ENCODE results near the gene RPS6KA5. TPM values are rescaled to one million over a fixed set of nuclear protein-coding genes. Genes with fewer than 3 reads are reported as not detected.

Gene RPS6KA5
- total RNA-seq, 1 experiment from 2014 or later, result 24.2 TPM

- ChIA-PET POLR2A (no interaction called here), CTCF (no interaction called here), RAD21 (ENCODE audit: low non-redundant PET in 1 of 2, low total read pairs in 2 of 2, uncharacterized antibody in 2 of 2, unreplicated experiment in 2 of 2) (no interaction called here)
- ATAC-seq, result no peak
- H3K4me2 ChIP-seq (ENCODE audit: low read length), result no peak overlapping the region
- no peaks in the 10 kb centered on the region for H4K20me1 ChIP-seq (ENCODE audit: insufficient read depth)
- intact Hi-C loops (cut with micrococcal nuclease), result no loop called here
- no peak overlapping the region for H3K27ac ChIP-seq (ENCODE audit: low read depth, low read length)
- H3K36me3 ChIP-seq (ENCODE audit: control insufficient read depth in 1 of 2, insufficient read depth in 2 of 2, low read length in 2 of 2), result no peaks in the 10 kb centered on the region
- H3K4me3 ChIP-seq (replicated peaks in 1 of 2; ENCODE audit: low read depth in 1 of 2, low read length in 2 of 2), result no peak overlapping the region
- H2AFZ ChIP-seq (ENCODE audit: low read depth, low read length, poor library complexity, severe bottlenecking), result no peak overlapping the region
- H3K9me3 ChIP-seq (ENCODE audit: control insufficient read depth in 1 of 2, insufficient read depth in 1 of 2, low read depth in 1 of 2, low read length in 2 of 2), result peaks cover 0 to 4% of the 10 kb centered on the region in 2 experiments; a peak in 1 of 4 replicates
- TF ChIP-seq CBX3 (IDR thresholded peaks at IDR 0.05; ENCODE audit: low read depth) (no peak), POLR2AphosphoS5 (IDR thresholded peaks at IDR 0.05; ENCODE audit: low read depth, low read length) (no peak), TCF7L2 (IDR thresholded peaks at IDR 0.05; ENCODE audit: borderline replicate concordance, extremely low read depth, insufficient read depth, insufficient read length) (no peak)
- TF ChIP-seq, protein P1, sequence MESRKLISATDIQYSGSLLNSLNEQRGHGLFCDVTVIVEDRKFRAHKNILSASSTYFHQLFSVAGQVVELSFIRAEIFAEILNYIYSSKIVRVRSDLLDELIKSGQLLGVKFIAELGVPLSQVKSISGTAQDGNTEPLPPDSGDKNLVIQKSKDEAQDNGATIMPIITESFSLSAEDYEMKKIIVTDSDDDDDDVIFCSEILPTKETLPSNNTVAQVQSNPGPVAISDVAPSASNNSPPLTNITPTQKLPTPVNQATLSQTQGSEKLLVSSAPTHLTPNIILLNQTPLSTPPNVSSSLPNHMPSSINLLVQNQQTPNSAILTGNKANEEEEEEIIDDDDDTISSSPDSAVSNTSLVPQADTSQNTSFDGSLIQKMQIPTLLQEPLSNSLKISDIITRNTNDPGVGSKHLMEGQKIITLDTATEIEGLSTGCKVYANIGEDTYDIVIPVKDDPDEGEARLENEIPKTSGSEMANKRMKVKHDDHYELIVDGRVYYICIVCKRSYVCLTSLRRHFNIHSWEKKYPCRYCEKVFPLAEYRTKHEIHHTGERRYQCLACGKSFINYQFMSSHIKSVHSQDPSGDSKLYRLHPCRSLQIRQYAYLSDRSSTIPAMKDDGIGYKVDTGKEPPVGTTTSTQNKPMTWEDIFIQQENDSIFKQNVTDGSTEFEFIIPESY (IDR thresholded peaks at IDR 0.05; ENCODE audit: extremely low read depth, insufficient replicate concordance, low read length), result no peak
- no peak for DNase-seq (ENCODE audit: low read depth, low spot score)
- peaks cover 10 to 16% of the 10 kb centered on the region in 2 experiments for H3K4me1 ChIP-seq (ENCODE audit: control insufficient read depth in 1 of 2, insufficient read depth in 2 of 2, low read length in 2 of 2)
- H3K27me3 ChIP-seq (ENCODE audit: insufficient read depth, low read length), result no peaks in the 10 kb centered on the region
- H3K9ac ChIP-seq (ENCODE audit: low read length), result no peak overlapping the region
- no peaks in the 10 kb centered on the region for H3K9me2 ChIP-seq (ENCODE audit: insufficient read depth)
- no peaks in the 10 kb centered on the region for H3K79me2 ChIP-seq (ENCODE audit: insufficient read depth, low read length)
- no TSS peak for BruUV-seq (replicated peaks)
Measured at GRCh38 chr14:90829677-90830076, 230.8 kb downstream of the RPS6KA5 start.

GRCh38 chr14:90828642-90829487 lies 231.6 kb downstream of the RPS6KA5 start:
- DNase-seq (ENCODE audit: low read depth, low spot score) (no peak), ATAC-seq (0 out of 2 replicates have a peak, but pooled peaks have one; percentile 2)
- Histone ChIP-seq H3K4me3 (replicated peaks in 1 of 2; ENCODE audit: low read depth in 1 of 2, low read length in 2 of 2) (peak overlapping the region in 1 of 2 experiments; percentile 51; a peak in 2 of 4 replicates), H3K27ac (ENCODE audit: low read depth, low read length) (no peak overlapping the region), H3K27me3 (ENCODE audit: insufficient read depth, low read length) (no peaks in the 10 kb centered on the region), H4K20me1 (ENCODE audit: insufficient read depth) (no peaks in the 10 kb centered on the region), H3K9ac (ENCODE audit: low read length) (peak overlapping the region; percentile 59), H3K4me1 (ENCODE audit: control insufficient read depth in 1 of 2, insufficient read depth in 2 of 2, low read length in 2 of 2) (peaks cover 10 to 16% of the 10 kb centered on the region in 2 experiments), H3K4me2 (ENCODE audit: low read length) (peak overlapping the region; percentile 73), H3K9me3 (ENCODE audit: control insufficient read depth in 1 of 2, insufficient read depth in 1 of 2, low read depth in 1 of 2, low read length in 2 of 2) (peaks cover 0 to 4% of the 10 kb centered on the region in 2 experiments; a peak in 2 of 4 replicates), H2AFZ (ENCODE audit: low read depth, low read length, poor library complexity, severe bottlenecking) (peak overlapping the region; percentile 91), H3K79me2 (ENCODE audit: insufficient read depth, low read length) (no peaks in the 10 kb centered on the region), H3K9me2 (ENCODE audit: insufficient read depth) (no peaks in the 10 kb centered on the region), H3K36me3 (ENCODE audit: control insufficient read depth in 1 of 2, insufficient read depth in 2 of 2, low read length in 2 of 2) (no peaks in the 10 kb centered on the region)
- ChIA-PET POLR2A (no interaction called here), RAD21 (ENCODE audit: low non-redundant PET in 1 of 2, low total read pairs in 2 of 2, uncharacterized antibody in 2 of 2, unreplicated experiment in 2 of 2) (no interaction called here), CTCF (no interaction called here)
- intact Hi-C loops (cut with micrococcal nuclease), result no loop called here
- TF ChIP-seq POLR2AphosphoS5 (IDR thresholded peaks at IDR 0.05; ENCODE audit: low read depth, low read length) (no peak), ZFX (IDR thresholded peaks at IDR 0.05) (no peak), ZNF274 (IDR thresholded peaks at IDR 0.05; ENCODE audit: low read depth, low read length) (no peak), CBX3 (IDR thresholded peaks at IDR 0.05; ENCODE audit: low read depth) (no peak)
- TF ChIP-seq, protein P2, sequence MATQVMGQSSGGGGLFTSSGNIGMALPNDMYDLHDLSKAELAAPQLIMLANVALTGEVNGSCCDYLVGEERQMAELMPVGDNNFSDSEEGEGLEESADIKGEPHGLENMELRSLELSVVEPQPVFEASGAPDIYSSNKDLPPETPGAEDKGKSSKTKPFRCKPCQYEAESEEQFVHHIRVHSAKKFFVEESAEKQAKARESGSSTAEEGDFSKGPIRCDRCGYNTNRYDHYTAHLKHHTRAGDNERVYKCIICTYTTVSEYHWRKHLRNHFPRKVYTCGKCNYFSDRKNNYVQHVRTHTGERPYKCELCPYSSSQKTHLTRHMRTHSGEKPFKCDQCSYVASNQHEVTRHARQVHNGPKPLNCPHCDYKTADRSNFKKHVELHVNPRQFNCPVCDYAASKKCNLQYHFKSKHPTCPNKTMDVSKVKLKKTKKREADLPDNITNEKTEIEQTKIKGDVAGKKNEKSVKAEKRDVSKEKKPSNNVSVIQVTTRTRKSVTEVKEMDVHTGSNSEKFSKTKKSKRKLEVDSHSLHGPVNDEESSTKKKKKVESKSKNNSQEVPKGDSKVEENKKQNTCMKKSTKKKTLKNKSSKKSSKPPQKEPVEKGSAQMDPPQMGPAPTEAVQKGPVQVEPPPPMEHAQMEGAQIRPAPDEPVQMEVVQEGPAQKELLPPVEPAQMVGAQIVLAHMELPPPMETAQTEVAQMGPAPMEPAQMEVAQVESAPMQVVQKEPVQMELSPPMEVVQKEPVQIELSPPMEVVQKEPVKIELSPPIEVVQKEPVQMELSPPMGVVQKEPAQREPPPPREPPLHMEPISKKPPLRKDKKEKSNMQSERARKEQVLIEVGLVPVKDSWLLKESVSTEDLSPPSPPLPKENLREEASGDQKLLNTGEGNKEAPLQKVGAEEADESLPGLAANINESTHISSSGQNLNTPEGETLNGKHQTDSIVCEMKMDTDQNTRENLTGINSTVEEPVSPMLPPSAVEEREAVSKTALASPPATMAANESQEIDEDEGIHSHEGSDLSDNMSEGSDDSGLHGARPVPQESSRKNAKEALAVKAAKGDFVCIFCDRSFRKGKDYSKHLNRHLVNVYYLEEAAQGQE (IDR thresholded peaks at IDR 0.05; ENCODE audit: low read depth), result no peak
- BruUV-seq (replicated peaks), result TSS peak; percentile 100

Data from HCT116 (cell line).